ENCODE data around the gene MTG1. TPM values are rescaled to one million over a fixed set of nuclear protein-coding genes. Genes with fewer than 3 reads are reported as not detected.

Gene MTG1
- polyA plus RNA-seq, 3 donors = 13.0 to 45.8 (median 17.1) TPM

DNA sequence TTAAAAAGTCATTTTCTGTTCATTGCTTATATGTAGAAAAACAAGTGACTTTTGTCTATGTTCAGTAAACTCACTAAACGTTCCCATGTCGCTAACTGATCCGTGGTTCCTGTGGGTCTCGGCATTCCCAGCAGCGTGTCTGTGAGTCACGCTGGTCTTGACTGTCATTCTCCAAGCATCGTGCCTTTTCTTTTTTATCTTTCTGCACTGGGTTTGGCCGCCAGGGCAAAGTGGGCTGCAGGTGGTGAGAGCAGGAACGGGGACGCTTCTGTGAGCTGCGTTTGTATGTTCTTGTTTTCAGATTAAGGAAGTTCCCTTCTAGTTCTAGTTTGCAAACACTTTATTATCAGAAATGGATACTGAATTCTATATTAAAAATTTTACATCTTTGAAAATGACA lies 53.0 kb downstream of the MTG1 start:
- no peak overlapping the region for H3K27ac Mint-ChIP-seq
- no peak overlapping the region for H3K9ac ChIP-seq (ENCODE audit: insufficient read depth, low read length, poor library complexity, severe bottlenecking)
- H3K79me2 ChIP-seq (ENCODE audit: insufficient read depth, low read length) = no peaks in the 10 kb centered on the region
- WGBS (ENCODE audit: insufficient coverage) = 87% methylated on average over 7 of the region's 11 CpGs
- peaks cover 12% of the 10 kb centered on the region for H3K4me1 Mint-ChIP-seq
- peaks cover 8 to 10% of the 10 kb centered on the region in 2 donors for H3K4me1 ChIP-seq (ENCODE audit: control insufficient read depth in 1 of 2, insufficient read depth in 2 of 2, low read length in 2 of 2)
- peaks cover 8 to 14% (median 9%) of the 10 kb centered on the region in 3 donors for H3K27me3 Mint-ChIP-seq (ENCODE audit: low read depth in 3 of 3)
- H3K36me3 Mint-ChIP-seq = no peaks in the 10 kb centered on the region
- no peaks in the 10 kb centered on the region for H3K36me3 ChIP-seq (replicated peaks in 1 of 2; ENCODE audit: control insufficient read depth in 1 of 2, insufficient read depth in 2 of 2, low read length in 2 of 2)
- peaks cover 0 to 2% of the 10 kb centered on the region in 2 donors for H3K27me3 ChIP-seq (ENCODE audit: control insufficient read depth in 2 of 2, insufficient read depth in 2 of 2, low read length in 2 of 2)
- no peak overlapping the region for H3K4me3 ChIP-seq (replicated peaks in 1 of 3; ENCODE audit: low read depth in 2 of 3, low read length in 3 of 3)
- no peak overlapping the region for H3K27ac ChIP-seq (ENCODE audit: low read depth in 1 of 2, low read length in 2 of 2)
- no peak for DNase-seq
- no peaks in the 10 kb centered on the region for H4K20me1 ChIP-seq (ENCODE audit: insufficient read depth, low read length)
- peaks cover 29 to 44% (median 38%) of the 10 kb centered on the region in 7 donors for H3K9me3 Mint-ChIP-seq
- H2AFZ ChIP-seq (ENCODE audit: insufficient read depth, low read depth, low read length, poor library complexity, severe bottlenecking) = no peak overlapping the region
- H3K4me3 Mint-ChIP-seq = no peak overlapping the region
- intact Hi-C loops (cut with micrococcal nuclease) = no loop called here
- TF ChIP-seq, protein P1, sequence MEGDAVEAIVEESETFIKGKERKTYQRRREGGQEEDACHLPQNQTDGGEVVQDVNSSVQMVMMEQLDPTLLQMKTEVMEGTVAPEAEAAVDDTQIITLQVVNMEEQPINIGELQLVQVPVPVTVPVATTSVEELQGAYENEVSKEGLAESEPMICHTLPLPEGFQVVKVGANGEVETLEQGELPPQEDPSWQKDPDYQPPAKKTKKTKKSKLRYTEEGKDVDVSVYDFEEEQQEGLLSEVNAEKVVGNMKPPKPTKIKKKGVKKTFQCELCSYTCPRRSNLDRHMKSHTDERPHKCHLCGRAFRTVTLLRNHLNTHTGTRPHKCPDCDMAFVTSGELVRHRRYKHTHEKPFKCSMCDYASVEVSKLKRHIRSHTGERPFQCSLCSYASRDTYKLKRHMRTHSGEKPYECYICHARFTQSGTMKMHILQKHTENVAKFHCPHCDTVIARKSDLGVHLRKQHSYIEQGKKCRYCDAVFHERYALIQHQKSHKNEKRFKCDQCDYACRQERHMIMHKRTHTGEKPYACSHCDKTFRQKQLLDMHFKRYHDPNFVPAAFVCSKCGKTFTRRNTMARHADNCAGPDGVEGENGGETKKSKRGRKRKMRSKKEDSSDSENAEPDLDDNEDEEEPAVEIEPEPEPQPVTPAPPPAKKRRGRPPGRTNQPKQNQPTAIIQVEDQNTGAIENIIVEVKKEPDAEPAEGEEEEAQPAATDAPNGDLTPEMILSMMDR (IDR thresholded peaks at IDR 0.05) = no peak
- no peak overlapping the region for H3K4me2 ChIP-seq (replicated peaks; ENCODE audit: extremely low read depth, low read length, poor library complexity, severe bottlenecking)
- H3K9me3 ChIP-seq (replicated peaks in 1 of 2; ENCODE audit: control insufficient read depth in 1 of 2, insufficient read depth in 1 of 2, low read length in 2 of 2) = peaks cover 30 to 41% of the 10 kb centered on the region in 2 donors

DNA sequence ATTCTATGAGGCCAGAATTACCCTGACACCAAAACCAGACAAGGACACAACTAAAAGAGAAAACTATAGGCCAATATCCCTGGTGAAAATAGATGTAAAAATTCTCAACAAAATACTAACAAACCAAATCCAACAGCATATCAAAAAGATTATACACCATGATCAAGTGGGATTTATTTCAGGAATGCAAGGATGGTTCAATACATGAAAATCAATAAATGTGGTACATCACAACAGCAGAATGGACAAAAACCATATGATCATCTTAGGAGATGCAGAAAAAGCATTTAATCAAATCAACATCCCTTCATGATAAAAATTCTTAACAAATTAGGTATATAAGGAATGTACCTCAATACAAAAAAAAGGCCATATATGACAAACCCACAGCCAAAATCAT lies 54.2 kb downstream of the MTG1 start:
- intact Hi-C loops (cut with micrococcal nuclease) = no loop called here
- Mint-ChIP-seq H3K4me3 (no peak overlapping the region), H3K27me3 (ENCODE audit: low read depth in 3 of 3) (peaks cover 8 to 15% (median 9%) of the 10 kb centered on the region in 3 donors), H3K4me1 (peaks cover under 1% of the 10 kb centered on the region), H3K36me3 (no peaks in the 10 kb centered on the region), H3K9me3 (peaks cover 29 to 44% (median 38%) of the 10 kb centered on the region in 7 donors), H3K27ac (no peak overlapping the region)
- peaks cover 0 to 2% of the 10 kb centered on the region in 2 donors for H3K27me3 ChIP-seq (ENCODE audit: control insufficient read depth in 2 of 2, insufficient read depth in 2 of 2, low read length in 2 of 2)
- no peaks in the 10 kb centered on the region for H3K36me3 ChIP-seq (replicated peaks in 1 of 2; ENCODE audit: control insufficient read depth in 1 of 2, insufficient read depth in 2 of 2, low read length in 2 of 2)
- H3K4me2 ChIP-seq (replicated peaks; ENCODE audit: extremely low read depth, low read length, poor library complexity, severe bottlenecking) = no peak overlapping the region
- H3K9me3 ChIP-seq (replicated peaks in 1 of 2; ENCODE audit: control insufficient read depth in 1 of 2, insufficient read depth in 1 of 2, low read length in 2 of 2) = peaks cover 30 to 41% of the 10 kb centered on the region in 2 donors
- no peaks in the 10 kb centered on the region for H3K4me1 ChIP-seq (ENCODE audit: control insufficient read depth in 1 of 2, insufficient read depth in 2 of 2, low read length in 2 of 2)
- no peak overlapping the region for H3K4me3 ChIP-seq (replicated peaks in 1 of 3; ENCODE audit: low read depth in 2 of 3, low read length in 3 of 3)
- no peaks in the 10 kb centered on the region for H3K79me2 ChIP-seq (ENCODE audit: insufficient read depth, low read length)
- TF ChIP-seq, protein P1 (IDR thresholded peaks at IDR 0.05) = no peak
- H3K27ac ChIP-seq (ENCODE audit: low read depth in 1 of 2, low read length in 2 of 2) = no peak overlapping the region
- H2AFZ ChIP-seq (ENCODE audit: insufficient read depth, low read depth, low read length, poor library complexity, severe bottlenecking) = no peak overlapping the region
- DNase-seq = no peak
- no peak overlapping the region for H3K9ac ChIP-seq (ENCODE audit: insufficient read depth, low read length, poor library complexity, severe bottlenecking)
- no peaks in the 10 kb centered on the region for H4K20me1 ChIP-seq (ENCODE audit: insufficient read depth, low read length)

Data from CD14-positive monocyte (primary cell).